GM18909 (cell line): ENCODE data around the gene CLCN5.

Source experiments
- ATAC-seq: cut with Tn5 transposase; IDR thresholded peaks from one replicate; pipeline ENCODE4 v1.9.1; 2021; ENCODE audit warnings: mild to moderate bottlenecking; ENCODE audit not compliant: unreplicated experiment, poor library complexity

The CLCN5 gene

DNA sequence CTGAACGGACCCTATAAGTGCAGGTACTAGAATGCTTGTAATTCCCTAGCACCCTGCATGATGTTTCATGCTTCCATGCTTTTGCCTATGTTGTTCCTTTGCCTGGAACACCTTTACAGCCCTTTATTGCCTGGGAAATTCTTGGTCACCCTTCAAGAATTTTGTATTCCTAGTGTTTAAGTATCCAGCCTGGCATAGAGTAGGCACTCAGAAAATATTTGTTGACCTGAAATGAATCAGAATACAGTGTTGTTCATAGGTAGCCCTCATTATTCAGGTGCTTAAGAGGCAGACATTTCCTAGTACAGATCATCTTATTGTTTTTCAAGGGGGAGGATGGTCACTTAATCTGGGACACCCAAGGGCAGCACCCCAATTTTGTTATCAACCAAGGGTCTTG, 203.1 kb downstream of the CLCN5 start:
- no peak for ATAC-seq

DNA sequence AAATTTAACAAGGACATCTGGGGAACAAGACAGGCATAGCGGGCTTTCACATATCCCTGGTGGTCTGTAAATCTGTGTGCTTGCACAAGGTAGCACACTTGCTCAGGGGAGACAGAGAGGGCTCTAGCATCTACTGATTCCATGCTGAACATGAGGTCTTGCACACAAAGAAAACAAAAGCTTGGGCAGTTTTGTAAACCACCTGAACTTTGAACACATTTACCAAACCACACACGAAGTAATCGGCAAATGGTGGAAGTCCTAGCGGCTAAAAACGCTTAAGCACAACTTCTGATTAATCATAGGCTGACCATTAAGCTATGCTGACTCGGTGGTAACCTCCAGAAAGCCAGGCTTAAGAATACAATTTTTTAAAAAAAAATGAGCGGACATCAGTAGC, 225.6 kb downstream of the CLCN5 start:
- no peak for ATAC-seq
